PFSK-1 (cell line): ENCODE results near the gene ATG9B.

Source experiments
- FOXP2 ChIP-seq: optimal IDR thresholded peaks from 2 replicates; pipeline ENCODE3; 2011; ENCODE audit warnings: borderline replicate concordance, control low read depth, inconsistent platforms; ENCODE audit not compliant: insufficient read depth; ENCODE audit errors: extremely low read length, extremely low read depth
- POLR2AphosphoS5 ChIP-seq: IDR thresholded peaks from 2 replicates; pipeline ENCODE4 v1.6.1; 2012; ENCODE audit warnings: low read depth, mild to moderate bottlenecking, control low read depth, low read length, moderate library complexity
- REST ChIP-seq, 2 experiments: IDR thresholded peaks; 2 replicates each; pipeline versions ENCODE4 v1.6.1 to v1.8.0; 2011 to 2012; ENCODE audit warnings: low read depth in 2 of 2, low read length in 2 of 2, control low read depth in 1 of 2, inconsistent platforms in 1 of 2, mild to moderate bottlenecking in 1 of 2, moderate library complexity in 1 of 2; ENCODE audit not compliant: insufficient read depth in 1 of 2
- SIN3A ChIP-seq: IDR thresholded peaks from 2 replicates; pipeline ENCODE4 v1.6.1; 2012; ENCODE audit warnings: mild to moderate bottlenecking, low read length, moderate library complexity, borderline replicate concordance; ENCODE audit not compliant: insufficient read depth
- TAF1 ChIP-seq: IDR thresholded peaks from 2 replicates; pipeline ENCODE4 v1.6.1; 2012; ENCODE audit warnings: low read length, control low read depth, borderline replicate concordance; ENCODE audit not compliant: insufficient read depth

Gene ATG9B

GRCh38 chr7:151013356-151013732, 10.9 kb downstream of the ATG9B start:
- TF ChIP-seq FOXP2, result no peak

GRCh38 chr7:151012911-151013347, 11.4 kb downstream of the ATG9B start:
- TF ChIP-seq TAF1, result no peak
- no peak for TF ChIP-seq FOXP2
- TF ChIP-seq POLR2AphosphoS5, result no peak
- TF ChIP-seq SIN3A, result no peak
- TF ChIP-seq REST (IDR thresholded peaks at IDR 0.05; ENCODE audit: insufficient read depth in 1 of 2, low read depth in 2 of 2, low read length in 2 of 2), result no peak

- no peak for TF ChIP-seq REST (IDR thresholded peaks at IDR 0.05; ENCODE audit: insufficient read depth in 1 of 2, low read depth in 2 of 2, low read length in 2 of 2)
- TF ChIP-seq POLR2AphosphoS5, result no peak
Measured at GRCh38 chr7:151012031-151012692, 12.1 kb downstream of the ATG9B start.

- TF ChIP-seq POLR2AphosphoS5 (no peak), REST (IDR thresholded peaks at IDR 0.05; ENCODE audit: insufficient read depth in 1 of 2, low read depth in 2 of 2, low read length in 2 of 2) (no peak), SIN3A (no peak), FOXP2 (no peak), TAF1 (no peak)
Measured at GRCh38 chr7:151011097-151011409, 13.2 kb downstream of the ATG9B start.

- TF ChIP-seq FOXP2, result no peak
- no peak for TF ChIP-seq SIN3A
- no peak for TF ChIP-seq POLR2AphosphoS5
- TF ChIP-seq TAF1, result no peak
- no peak for TF ChIP-seq REST (IDR thresholded peaks at IDR 0.05; ENCODE audit: insufficient read depth in 1 of 2, low read depth in 2 of 2, low read length in 2 of 2)
Measured at GRCh38 chr7:151010307-151011096, 13.8 kb downstream of the ATG9B start.
